Breast epithelium (tissue), 4 donors: ENCODE data around the gene ALPK3. TPM values are rescaled to one million over a fixed set of nuclear protein-coding genes. Genes with fewer than 3 reads are reported as not detected.

Source experiments
- DNase-seq, 2 donors: peaks; one replicate each; pipeline ENCODE4 v3.0.0-alpha.2; 2019; ENCODE audit warnings: low spot score in 2 of 2
- H3K27ac ChIP-seq, 2 donors: fragments of 200-600 bp; sonication (generic) in 1 of 2; one replicate each; pipeline ENCODE4 v1.5.1; 2016 to 2019; ENCODE audit warnings: mild to moderate bottlenecking in 1 of 2
- H3K27me3 ChIP-seq, 2 donors: fragments of 200-600 bp; sonication (generic) in 1 of 2; one replicate each; pipeline versions ENCODE4 v1.5.1 to v1.6.0; 2017 to 2019; ENCODE audit warnings: control low read depth in 1 of 2, mild to moderate bottlenecking in 1 of 2
- H3K36me3 ChIP-seq: fragments of 200-600 bp; one replicate; pipeline ENCODE4 v1.5.1; 2019
- H3K4me1 ChIP-seq, 2 donors: fragments of 200-600 bp; sonication (generic); one replicate each; pipeline ENCODE4 v1.5.1; 2016 to 2019; ENCODE audit warnings: control low read depth in 1 of 2
- H3K4me3 ChIP-seq, 3 donors: fragments of 200-600 bp; sonication (generic); 1 replicate in 2 of 3; 2 replicates in 1 of 3; pipeline ENCODE4 v1.5.1; 2016 to 2019; ENCODE audit warnings: mild to moderate bottlenecking in 3 of 3, moderate library complexity in 2 of 3
- H3K9me3 ChIP-seq, 2 donors: fragments of 200-600 bp; sonication (generic) in 1 of 2; one replicate each; pipeline ENCODE4 v1.5.1; 2016 to 2019; ENCODE audit warnings: control low read depth in 1 of 2
- POLR2A ChIP-seq: fragments of 450-650 bp; IDR thresholded peaks from one replicate; pipeline ENCODE4 v1.6.1; 2016; ENCODE audit warnings: antibody characterized with exemption, mild to moderate bottlenecking, moderate library complexity
- POLR2AphosphoS5 ChIP-seq, 3 donors: sonication (generic); formaldehyde crosslinking; IDR thresholded peaks; one replicate each; pipeline ENCODE4 v1.6.1; 2017; ENCODE audit warnings: antibody characterized with exemption in 3 of 3
- intact Hi-C: fragments of 100-400 bp; cut with DNase I; formaldehyde crosslinking; loops from one replicate; pipeline ENCODE4 v1.15.1; 2023; ENCODE audit warnings: low total_unique reads
- total RNA-seq, 3 donors: library from RNA; depleted of rRNA; stranded (reverse); fragments of >200 nt; gene quantifications; one replicate each; pipeline ENCODE4 v1.1.0, GENCODE V29; 2016
- TF ChIP-seq, protein P1 (sequence below), 3 donors: fragments of 450-650 bp; IDR thresholded peaks; one replicate each; pipeline ENCODE4 v1.5.1; 2016 to 2017; ENCODE audit warnings: antibody characterized with exemption in 3 of 3, mild to moderate bottlenecking in 3 of 3, moderate library complexity in 3 of 3

ALPK3 gene
- total RNA-seq, 3 donors from 2014 or later: 1.6 to 3.4 (median 2.6) TPM

DNA sequence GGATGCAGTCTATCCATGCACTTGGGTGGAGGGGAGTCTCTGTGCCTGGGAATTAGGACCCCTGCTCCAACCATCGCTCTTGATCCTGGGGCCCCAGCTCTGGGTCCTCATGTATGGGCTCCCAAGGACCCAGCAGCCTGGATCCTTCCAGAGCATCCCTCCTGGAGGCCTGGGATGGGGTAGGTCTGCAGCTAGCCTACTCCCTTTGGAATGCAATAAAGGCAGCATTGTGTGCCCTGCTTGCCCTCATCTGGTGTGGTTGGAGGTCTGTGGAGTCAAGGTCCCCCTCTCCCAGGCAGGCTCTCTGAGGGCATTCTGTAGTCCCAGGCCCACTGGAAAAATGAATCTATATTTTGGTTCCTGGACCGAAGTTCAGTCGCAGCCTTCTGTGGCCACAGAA is 52.4 kb downstream of the ALPK3 start:
- no peaks in the 10 kb centered on the region for H3K9me3 ChIP-seq
- no peaks in the 10 kb centered on the region for H3K27me3 ChIP-seq
- no peak for DNase-seq
- H3K36me3 ChIP-seq: no peaks in the 10 kb centered on the region
- TF ChIP-seq, protein P1, sequence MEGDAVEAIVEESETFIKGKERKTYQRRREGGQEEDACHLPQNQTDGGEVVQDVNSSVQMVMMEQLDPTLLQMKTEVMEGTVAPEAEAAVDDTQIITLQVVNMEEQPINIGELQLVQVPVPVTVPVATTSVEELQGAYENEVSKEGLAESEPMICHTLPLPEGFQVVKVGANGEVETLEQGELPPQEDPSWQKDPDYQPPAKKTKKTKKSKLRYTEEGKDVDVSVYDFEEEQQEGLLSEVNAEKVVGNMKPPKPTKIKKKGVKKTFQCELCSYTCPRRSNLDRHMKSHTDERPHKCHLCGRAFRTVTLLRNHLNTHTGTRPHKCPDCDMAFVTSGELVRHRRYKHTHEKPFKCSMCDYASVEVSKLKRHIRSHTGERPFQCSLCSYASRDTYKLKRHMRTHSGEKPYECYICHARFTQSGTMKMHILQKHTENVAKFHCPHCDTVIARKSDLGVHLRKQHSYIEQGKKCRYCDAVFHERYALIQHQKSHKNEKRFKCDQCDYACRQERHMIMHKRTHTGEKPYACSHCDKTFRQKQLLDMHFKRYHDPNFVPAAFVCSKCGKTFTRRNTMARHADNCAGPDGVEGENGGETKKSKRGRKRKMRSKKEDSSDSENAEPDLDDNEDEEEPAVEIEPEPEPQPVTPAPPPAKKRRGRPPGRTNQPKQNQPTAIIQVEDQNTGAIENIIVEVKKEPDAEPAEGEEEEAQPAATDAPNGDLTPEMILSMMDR (IDR thresholded peaks at IDR 0.05): no peak
- TF ChIP-seq POLR2A: no peak
- TF ChIP-seq POLR2AphosphoS5 (IDR thresholded peaks at IDR 0.05): no peak
- intact Hi-C loops: no loop called here
- H3K4me1 ChIP-seq: no peaks in the 10 kb centered on the region
- no peak overlapping the region for H3K4me3 ChIP-seq
- H3K27ac ChIP-seq: no peak overlapping the region

DNA sequence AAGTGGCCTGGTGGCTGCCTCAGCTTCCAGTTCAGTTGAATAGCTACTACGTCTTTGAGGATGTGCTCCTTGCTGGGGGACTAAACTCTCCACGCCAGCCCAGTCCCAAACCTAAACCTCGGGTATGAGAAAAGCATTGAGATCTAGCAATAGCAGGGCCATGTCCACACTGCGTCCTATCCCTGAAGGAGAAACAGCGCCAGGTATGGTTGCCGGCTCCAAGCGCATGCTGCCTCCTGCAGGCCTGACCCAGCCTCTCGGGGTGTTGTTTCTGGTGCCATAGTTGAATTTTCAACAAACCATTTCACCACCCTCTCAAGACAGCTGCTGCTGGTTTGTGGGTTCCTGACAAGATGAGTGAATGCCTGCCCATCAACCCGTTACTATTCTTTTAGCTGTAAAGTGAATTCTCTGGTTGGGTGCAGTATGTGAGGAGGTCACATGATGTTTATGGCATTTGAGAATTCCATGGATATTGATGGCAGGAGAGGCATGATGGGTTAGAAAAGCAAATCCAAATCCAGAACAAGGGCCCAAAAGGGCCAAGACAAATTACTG is 54.4 kb downstream of the ALPK3 start:
- intact Hi-C loops: no loop called here
- DNase-seq: no peak
- no peaks in the 10 kb centered on the region for H3K9me3 ChIP-seq
- no peaks in the 10 kb centered on the region for H3K4me1 ChIP-seq
- H3K27ac ChIP-seq: no peak overlapping the region
- TF ChIP-seq POLR2AphosphoS5 (IDR thresholded peaks at IDR 0.05) (no peak), POLR2A (no peak)
- TF ChIP-seq, protein P1 (IDR thresholded peaks at IDR 0.05): no peak
- H3K4me3 ChIP-seq: no peak overlapping the region
- no peaks in the 10 kb centered on the region for H3K27me3 ChIP-seq
- H3K36me3 ChIP-seq: no peaks in the 10 kb centered on the region

DNA sequence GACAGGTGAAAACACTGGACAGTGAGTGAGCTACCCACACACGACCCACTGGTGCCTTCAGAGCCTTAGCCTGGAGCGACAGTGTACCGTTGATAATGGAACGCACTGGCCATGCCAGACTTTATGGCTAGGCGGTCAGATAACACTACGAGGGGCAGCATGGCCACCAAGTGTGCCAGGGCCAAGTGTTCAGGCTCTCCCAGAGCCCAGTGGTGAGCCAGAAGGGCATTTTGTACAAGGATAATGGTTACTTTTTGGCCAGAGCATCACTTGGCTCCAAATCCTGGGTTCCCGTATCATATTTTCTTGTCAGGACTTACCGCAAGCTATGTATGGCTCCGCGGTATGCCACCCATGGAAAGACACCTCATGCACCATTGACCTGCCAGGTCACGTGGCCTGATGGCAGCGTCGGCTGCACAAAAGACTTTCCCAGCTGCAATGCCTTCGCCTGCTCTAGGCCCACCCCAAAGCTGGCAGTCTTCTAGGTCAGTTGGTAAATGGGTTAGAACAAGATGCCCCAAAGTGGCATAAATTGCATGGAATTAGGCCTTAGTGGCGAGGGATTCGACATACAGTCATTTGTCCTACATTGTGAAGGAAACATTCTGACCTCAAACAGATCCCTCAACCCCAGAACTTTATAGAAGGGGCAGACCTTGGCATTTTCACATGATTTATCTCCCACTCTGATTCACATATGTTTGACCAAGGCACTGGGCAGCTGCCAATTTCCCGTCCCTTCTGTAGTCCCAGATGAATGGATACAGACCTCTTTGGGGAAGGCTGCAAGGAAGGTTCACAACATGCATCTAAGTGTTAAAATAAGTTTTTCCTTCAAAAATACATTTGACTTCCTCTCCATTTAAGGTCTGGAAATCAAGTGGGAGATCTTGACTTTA is 55.1 kb downstream of the ALPK3 start:
- no peak for DNase-seq
- Histone ChIP-seq H3K27me3 (no peaks in the 10 kb centered on the region), H3K4me1 (no peaks in the 10 kb centered on the region), H3K36me3 (no peaks in the 10 kb centered on the region), H3K9me3 (no peaks in the 10 kb centered on the region), H3K27ac (no peak overlapping the region), H3K4me3 (no peak overlapping the region)
- TF ChIP-seq, protein P1 (IDR thresholded peaks at IDR 0.05): no peak
- TF ChIP-seq POLR2AphosphoS5 (IDR thresholded peaks at IDR 0.05) (no peak), POLR2A (no peak)
- intact Hi-C loops: no loop called here

DNA sequence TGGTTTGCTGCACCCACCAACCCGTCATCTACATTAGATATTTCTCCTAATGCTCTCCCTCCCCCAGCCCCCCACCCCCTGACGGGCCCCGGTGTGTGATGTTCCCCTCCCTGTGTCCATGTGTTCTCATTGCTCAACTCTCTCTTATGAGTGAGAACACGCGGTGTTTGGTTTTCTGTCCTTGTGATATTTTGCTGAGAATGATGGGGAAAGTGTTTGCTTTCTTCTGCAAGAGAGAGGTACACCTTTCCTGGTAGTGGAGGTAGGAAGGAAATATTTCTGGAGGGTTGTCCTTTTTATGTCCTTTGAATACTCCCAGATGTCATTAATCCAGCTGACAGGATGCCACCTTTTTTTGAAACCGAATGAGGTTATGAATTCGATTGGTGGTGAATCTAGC is 56.8 kb downstream of the ALPK3 start:
- Histone ChIP-seq H3K4me3 (no peak overlapping the region), H3K36me3 (no peaks in the 10 kb centered on the region), H3K27ac (no peak overlapping the region), H3K27me3 (no peaks in the 10 kb centered on the region), H3K9me3 (no peaks in the 10 kb centered on the region), H3K4me1 (no peaks in the 10 kb centered on the region)
- intact Hi-C loops: no loop called here
- no peak for DNase-seq
- TF ChIP-seq POLR2AphosphoS5 (IDR thresholded peaks at IDR 0.05) (no peak), POLR2A (no peak)
- TF ChIP-seq, protein P1 (IDR thresholded peaks at IDR 0.05): no peak

GRCh38 chr15:84874981-84875699 is 58.0 kb downstream of the ALPK3 start:
- Histone ChIP-seq H3K27ac (no peak overlapping the region), H3K36me3 (no peaks in the 10 kb centered on the region), H3K4me1 (no peaks in the 10 kb centered on the region), H3K27me3 (no peaks in the 10 kb centered on the region), H3K4me3 (no peak overlapping the region), H3K9me3 (no peaks in the 10 kb centered on the region)
- intact Hi-C loops: no loop called here
- TF ChIP-seq POLR2A (no peak), POLR2AphosphoS5 (IDR thresholded peaks at IDR 0.05) (no peak)
- TF ChIP-seq, protein P1 (IDR thresholded peaks at IDR 0.05): no peak
- no peak for DNase-seq
